T-cell (primary cell): ENCODE results near the gene STAT1. TPM values are rescaled to one million over a fixed set of nuclear protein-coding genes. Genes with fewer than 3 reads are reported as not detected.
A peak's percentile ranks its signal among the peaks of the same experiment; 100 is the strongest.

Experiments
- ATAC-seq, 4 experiments: fragments of 200-7000 bp in 3 of 4; fragments of 150-1000 bp in 1 of 4; cut with Tn5 transposase; replicated peaks in 1 of 4; 1 replicate in 3 of 4; 2 replicates in 1 of 4; pipeline ENCODE4 v1.10.0; 2021; ENCODE audit warnings: moderate library complexity in 3 of 4, mild to moderate bottlenecking in 2 of 4, moderate number of reproducible peaks in 1 of 4
- CTCF ChIA-PET, 2 donors: fragments of 300-600 bp; sonication (Branson Sonifier 250); formaldehyde crosslinking; loops; one replicate each; lab custom pipeline; 2022; ENCODE audit warnings: antibody characterized with exemption in 2 of 2; lab: Charles Lee
- POLR2A ChIA-PET, 2 donors: fragments of 300-600 bp; sonication (Branson Sonifier 250); formaldehyde crosslinking; loops; one replicate each; lab custom pipeline; 2022; ENCODE audit warnings: antibody characterized with exemption in 2 of 2; lab: Charles Lee
- DNase-seq, 35 experiments: peaks; one replicate each; pipeline versions ENCODE4 v3.0.0 to v3.0.0-alpha.2; 2013 to 2023
- H3K27ac ChIP-seq: one replicate; pipeline ENCODE4 v1.5.1; 2013; ENCODE audit warnings: low read length
- H3K27me3 ChIP-seq, 2 experiments: replicated peaks in 1 of 2; 1 replicate in 1 of 2; 2 replicates in 1 of 2; pipeline versions ENCODE4 v1.6.1 to v1.7.0; 2013; ENCODE audit warnings: low read length in 1 of 2, mixed read lengths in 1 of 2; ENCODE audit not compliant: control insufficient read depth in 2 of 2, insufficient read depth in 2 of 2; ENCODE audit errors: extremely low read depth in 1 of 2
- H3K36me3 ChIP-seq, 2 donors: 1 replicate in 1 of 2; 2 replicates in 1 of 2; pipeline versions ENCODE4 v1.6.1 to v1.7.0; 2013; ENCODE audit warnings: low read length in 1 of 2; ENCODE audit not compliant: control insufficient read depth in 2 of 2, insufficient read depth in 1 of 2; ENCODE audit errors: extremely low read depth in 1 of 2
- H3K4me1 ChIP-seq, 2 experiments: 1 replicate in 1 of 2; 2 replicates in 1 of 2; pipeline versions ENCODE4 v1.6.1 to v1.7.0; 2013; ENCODE audit warnings: low read length in 2 of 2, mixed read lengths in 1 of 2; ENCODE audit not compliant: insufficient read depth in 2 of 2, control insufficient read depth in 1 of 2; ENCODE audit errors: extremely low read depth in 1 of 2
- H3K4me3 ChIP-seq, 2 donors: 1 replicate in 1 of 2; 2 replicates in 1 of 2; pipeline versions ENCODE4 v1.5.1 to v1.7.0; 2013; ENCODE audit warnings: mild to moderate bottlenecking in 2 of 2, low read length in 1 of 2, moderate library complexity in 1 of 2; ENCODE audit not compliant: control insufficient read depth in 1 of 2; ENCODE audit errors: extremely low read depth in 1 of 2
- H3K9me3 ChIP-seq: 2 replicates; pipeline ENCODE4 v1.7.0; 2013
- H3K27ac Mint-ChIP-seq, 2 donors: one replicate each; pipeline ENCODE4 v1.8.0; 2020 to 2021; ENCODE audit warnings: mild to moderate bottlenecking in 2 of 2, mixed read lengths in 2 of 2
- H3K27me3 Mint-ChIP-seq, 2 donors: one replicate each; pipeline ENCODE4 v1.8.0; 2021 to 2022; ENCODE audit warnings: mixed read lengths in 2 of 2
- H3K36me3 Mint-ChIP-seq: one replicate; pipeline ENCODE4 v1.8.0; 2021; ENCODE audit warnings: mixed read lengths
- H3K4me1 Mint-ChIP-seq, 3 donors: one replicate each; pipeline ENCODE4 v1.8.0; 2020 to 2022; ENCODE audit warnings: mixed read lengths in 3 of 3, mild to moderate bottlenecking in 1 of 3
- H3K4me3 Mint-ChIP-seq, 3 donors: one replicate each; pipeline ENCODE4 v1.8.0; 2020 to 2022; ENCODE audit warnings: mild to moderate bottlenecking in 3 of 3, mixed read lengths in 3 of 3, moderate library complexity in 3 of 3
- H3K9me3 Mint-ChIP-seq, 3 donors: one replicate each; pipeline ENCODE4 v1.8.0; 2020 to 2022; ENCODE audit warnings: mixed read lengths in 3 of 3
- WGBS: methylation state at CpG from one replicate; pipeline ENCODE4 v1.1.5; 2013; ENCODE audit warnings: missing lambda C conversion rate; ENCODE audit not compliant: insufficient coverage; 5-methylcytosine and 5-hydroxymethylcytosine counted together
- total RNA-seq, 35 experiments: library from RNA in 6 of 35; stranded (reverse) in 6 of 35; fragments of 120-200 nt in 1 of 35; gene quantifications; one replicate each; pipeline versions ENCODE4 v1.2.1 to v1.2.4 and lab custom pipeline; 2013 to 2026

STAT1 gene
- total RNA-seq, 5 donors from 2014 or later (not counting 1 experiment from before 2014, with no cell fraction given): 77.6 to 229 (median 152) TPM

DNA sequence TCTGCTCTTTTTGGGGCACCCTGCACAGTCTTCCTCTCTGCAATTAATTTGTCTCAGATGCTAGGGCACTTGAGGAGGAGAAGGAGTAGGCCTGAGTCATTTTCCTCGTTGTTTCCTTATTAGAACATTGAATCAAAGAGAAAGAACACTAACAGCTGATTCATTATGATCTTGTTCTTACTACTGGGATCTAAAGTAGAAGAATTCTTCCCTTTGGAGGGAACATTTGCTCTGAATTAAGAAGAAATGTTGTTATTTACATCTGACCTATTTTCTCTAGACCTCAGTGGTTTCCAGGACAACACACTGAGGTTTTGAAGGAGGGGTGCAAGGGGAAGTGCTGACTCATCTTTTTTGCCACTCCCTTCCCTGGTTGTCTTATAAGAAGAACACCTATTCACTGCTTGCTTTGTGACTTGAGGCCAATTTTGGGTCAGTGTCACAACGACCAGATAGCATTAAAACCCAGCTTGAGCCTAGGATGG is 24.3 kb upstream of the STAT1 start:
- WGBS: no CpG with 5 or more reads among the region's 2 CpGs
- Mint-ChIP-seq H3K4me3 (peak overlapping the region; percentile 11 to 58 (median 24)), H3K4me1 (peaks cover 28 to 42% (median 28%) of the 10 kb centered on the region in 3 donors), H3K27ac (peak overlapping the region; percentile 89 to 94), H3K9me3 (no peaks in the 10 kb centered on the region), H3K27me3 (no peaks in the 10 kb centered on the region), H3K36me3 (peaks cover 56% of the 10 kb centered on the region)
- peak; percentile 59 to 85 (median 74) for ATAC-seq
- H3K9me3 ChIP-seq: no peaks in the 10 kb centered on the region
- CTCF ChIA-PET: interaction anchor here (0.6 to 2.4 kb wide), 7 partner anchors 9 to 1342 kb away, joined by 3 to 17 read pairs (median 4); partner anchors contain the start of gene STAT1 (in 1 of the 2)
- POLR2A ChIA-PET: interaction anchor here in 1 of 2 donors (0.6 to 1.0 kb wide), 2 partner anchors 10 to 77 kb away, joined by 3 to 7 read pairs; no protein-coding TSS in a partner anchor
- H3K4me3 ChIP-seq: no peak overlapping the region
- H3K27me3 ChIP-seq: no peaks in the 10 kb centered on the region
- peaks cover 0 to 24% of the 10 kb centered on the region in 2 experiments for H3K4me1 ChIP-seq
- H3K36me3 ChIP-seq: peaks cover 0 to 51% of the 10 kb centered on the region in 2 donors
- peak in 8 of 35 experiments; percentile 16 to 66 (median 26) for DNase-seq
- peak overlapping the region; percentile 68 for H3K27ac ChIP-seq

DNA sequence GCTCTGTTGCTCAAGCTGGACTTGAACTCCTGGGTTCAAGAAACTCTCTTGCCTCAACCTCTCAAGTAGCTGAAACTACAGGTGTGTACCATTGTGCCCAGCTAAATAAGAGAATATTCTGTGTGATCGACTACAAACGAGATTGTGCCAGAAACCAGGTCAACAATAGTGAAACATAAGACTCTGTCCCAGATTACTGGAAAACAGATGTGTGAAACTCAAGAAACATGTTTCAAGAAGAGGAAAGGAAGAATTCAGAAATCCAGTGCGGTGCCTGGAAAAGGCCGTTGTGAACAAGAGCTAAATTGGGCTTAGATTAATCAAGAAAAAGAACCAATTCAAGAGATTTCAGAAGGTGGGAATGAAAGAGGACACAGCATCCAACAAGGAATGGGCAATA is 23.4 kb upstream of the STAT1 start:
- H3K4me3 Mint-ChIP-seq: no peak overlapping the region
- WGBS: 74% methylated on average over 4 of the region's 4 CpGs

DNA sequence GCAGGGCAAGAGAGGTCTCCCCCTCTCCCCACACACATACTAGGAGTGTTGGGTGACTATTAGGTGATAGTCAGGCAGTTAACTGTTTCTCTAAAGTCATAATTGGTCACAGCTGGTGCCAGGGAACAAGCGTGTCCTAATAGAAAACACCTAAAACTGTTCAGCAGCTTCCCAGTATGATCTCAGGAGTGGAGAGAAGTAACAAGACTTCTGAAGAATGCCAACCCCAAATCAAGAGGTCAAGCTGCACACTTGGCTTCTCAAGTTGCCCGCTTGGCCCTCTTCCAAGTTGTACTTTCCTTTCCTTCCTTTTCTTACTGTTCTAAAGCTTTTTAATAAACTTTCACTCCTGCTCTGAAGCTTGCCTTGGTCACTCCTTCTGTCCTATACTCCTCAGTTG is 22.4 kb upstream of the STAT1 start:
- DNase-seq (no peak), ATAC-seq (no peak)
- Histone ChIP-seq H3K9me3 (no peaks in the 10 kb centered on the region), H3K4me3 (no peak overlapping the region), H3K27ac (no peak overlapping the region), H3K36me3 (peaks cover 0 to 67% of the 10 kb centered on the region in 2 donors), H3K4me1 (peaks cover 0 to 20% of the 10 kb centered on the region in 2 experiments), H3K27me3 (no peaks in the 10 kb centered on the region)
- no peaks in the 10 kb centered on the region for H3K9me3 Mint-ChIP-seq
- peak overlapping the region; percentile 68 to 73 for H3K27ac Mint-ChIP-seq
- H3K4me3 Mint-ChIP-seq: no peak overlapping the region
- no peaks in the 10 kb centered on the region for H3K27me3 Mint-ChIP-seq
- peaks cover 20 to 32% (median 24%) of the 10 kb centered on the region in 3 donors for H3K4me1 Mint-ChIP-seq
- ChIA-PET CTCF (interaction anchor here in 1 of 2 donors (0.8 to 1.1 kb wide), 2 partner anchors 16 kb away, joined by 3 to 4 read pairs; no protein-coding TSS in a partner anchor), POLR2A (no interaction called here)
- peaks cover 57% of the 10 kb centered on the region for H3K36me3 Mint-ChIP-seq
- 100% methylated on average over 1 of the region's 2 CpGs for WGBS

More for the DNA sequence above, 23.4 kb upstream of the STAT1 start:
- no peaks in the 10 kb centered on the region for H3K9me3 Mint-ChIP-seq
- CTCF ChIA-PET: interaction anchor here in 1 of 2 donors (0.6 to 1.3 kb wide), 3 partner anchors 8 to 44 kb away, joined by 3 to 11 read pairs (median 4); no protein-coding TSS in a partner anchor
- Histone ChIP-seq H3K27me3 (no peaks in the 10 kb centered on the region), H3K4me3 (no peak overlapping the region), H3K9me3 (no peaks in the 10 kb centered on the region), H3K4me1 (peaks cover 0 to 24% of the 10 kb centered on the region in 2 experiments), H3K27ac (peak overlapping the region; percentile 68), H3K36me3 (peaks cover 0 to 61% of the 10 kb centered on the region in 2 donors)
- H3K27me3 Mint-ChIP-seq: no peaks in the 10 kb centered on the region
- DNase-seq: no peak
- H3K4me1 Mint-ChIP-seq: peaks cover 28 to 40% (median 28%) of the 10 kb centered on the region in 3 donors
- ATAC-seq: no peak
- peaks cover 57% of the 10 kb centered on the region for H3K36me3 Mint-ChIP-seq
- H3K27ac Mint-ChIP-seq: peak overlapping the region; percentile 89 to 94
- POLR2A ChIA-PET: interaction anchor here in 1 of 2 donors (1.0 kb wide), 1 partner anchor 78 kb away, joined by 3 read pairs; no protein-coding TSS in a partner anchor

DNA sequence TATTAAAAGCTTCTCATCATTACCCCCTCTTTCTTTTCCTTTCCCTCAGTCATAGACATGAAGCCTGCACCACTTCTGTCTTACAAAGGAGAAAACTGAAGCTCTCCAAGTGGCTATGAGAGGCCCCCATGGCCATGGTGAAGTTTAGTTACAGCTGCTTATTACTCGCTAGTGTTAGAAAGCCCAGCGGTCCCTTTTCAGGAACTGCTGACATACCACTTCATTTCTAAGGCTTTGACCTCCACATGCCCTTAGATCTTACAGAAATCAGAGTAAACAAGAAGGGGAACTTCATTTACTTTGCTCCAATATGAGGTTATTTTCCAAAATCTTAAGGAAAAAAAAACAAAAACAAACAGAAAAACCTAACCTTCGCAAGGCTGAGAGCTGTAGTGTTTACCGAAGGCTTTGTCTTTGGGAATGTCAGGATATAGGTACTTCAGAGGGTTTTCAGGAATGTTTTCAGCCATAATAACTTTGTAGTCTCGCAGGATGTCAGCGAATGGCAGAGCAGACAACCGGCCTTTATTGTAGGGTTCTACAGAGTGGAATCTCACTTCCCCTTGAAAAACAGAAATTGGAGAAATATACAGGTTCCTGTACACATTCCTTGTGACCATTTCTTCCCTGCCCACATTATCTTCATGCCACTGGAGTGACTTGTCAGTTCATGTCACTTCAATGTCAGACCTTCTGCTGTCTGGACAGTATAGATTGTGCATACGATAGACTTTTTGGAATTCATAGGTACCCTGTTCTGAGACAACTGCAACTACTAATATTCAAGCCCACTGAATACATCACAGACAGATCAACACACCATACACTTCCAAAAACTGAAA is 18.8 kb upstream of the STAT1 start:
- Mint-ChIP-seq H3K27ac (peak overlapping the region; percentile 65 to 73), H3K9me3 (no peaks in the 10 kb centered on the region), H3K4me1 (peaks cover 30 to 42% (median 36%) of the 10 kb centered on the region in 3 donors), H3K36me3 (peaks cover 51% of the 10 kb centered on the region), H3K27me3 (no peaks in the 10 kb centered on the region), H3K4me3 (no peak overlapping the region)
- ChIA-PET POLR2A (interaction anchor here in 1 of 2 donors (0.5 kb wide), 1 partner anchor 21 kb away, joined by 7 read pairs; no protein-coding TSS in a partner anchor), CTCF (interaction anchor here in 1 of 2 donors (0.6 to 0.9 kb wide), 3 partner anchors 10 to 488 kb away, joined by 3 to 4 read pairs (median 3); no protein-coding TSS in a partner anchor)
- Histone ChIP-seq H3K27ac (no peak overlapping the region), H3K4me3 (no peak overlapping the region), H3K27me3 (no peaks in the 10 kb centered on the region), H3K36me3 (peaks cover 0 to 73% of the 10 kb centered on the region in 2 donors), H3K4me1 (peaks cover 21 to 26% of the 10 kb centered on the region in 2 experiments), H3K9me3 (no peaks in the 10 kb centered on the region)
- no peak for ATAC-seq
- DNase-seq: no peak
- no CpG with 5 or more reads among the region's 8 CpGs for WGBS

DNA sequence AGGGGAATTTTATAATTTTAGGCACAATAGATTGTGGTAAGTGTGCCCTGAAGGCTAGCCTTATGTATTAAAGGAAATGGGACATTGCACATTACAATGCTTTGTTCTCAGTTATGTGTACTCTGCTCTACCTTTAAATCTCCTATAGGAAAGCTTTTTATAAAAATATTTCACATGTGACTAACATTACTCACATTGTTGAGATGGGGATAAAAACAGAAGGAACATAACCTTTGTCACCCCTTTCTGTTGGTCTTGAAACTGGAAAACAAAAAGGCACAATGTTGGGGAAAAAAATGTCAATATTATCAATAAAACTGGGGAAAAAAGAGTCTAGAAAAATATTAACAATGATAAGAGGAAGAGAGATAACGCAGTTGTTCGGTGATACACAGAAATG is 17.3 kb upstream of the STAT1 start:
- Histone ChIP-seq H3K9me3 (no peaks in the 10 kb centered on the region), H3K4me3 (no peak overlapping the region), H3K27me3 (no peaks in the 10 kb centered on the region), H3K4me1 (peaks cover 17 to 26% of the 10 kb centered on the region in 2 experiments), H3K27ac (peak overlapping the region; percentile 70), H3K36me3 (peaks cover 0 to 60% of the 10 kb centered on the region in 2 donors)
- ATAC-seq: no peak
- ChIA-PET POLR2A (no interaction called here), CTCF (no interaction called here)
- peaks cover 48% of the 10 kb centered on the region for H3K36me3 Mint-ChIP-seq
- no peaks in the 10 kb centered on the region for H3K9me3 Mint-ChIP-seq
- H3K4me1 Mint-ChIP-seq: peaks cover 29 to 41% (median 37%) of the 10 kb centered on the region in 3 donors
- no CpG with 5 or more reads among the region's 2 CpGs for WGBS
- peak overlapping the region; percentile 81 to 87 for H3K27ac Mint-ChIP-seq
- H3K4me3 Mint-ChIP-seq: no peak overlapping the region
- DNase-seq: no peak
- H3K27me3 Mint-ChIP-seq: no peaks in the 10 kb centered on the region
